GM18870 (cell line): Measurements from ENCODE around the gene ZNG1B.
"Not testable (repeated sequence)": the region's sequence is repeated elsewhere in the genome, so short reads cannot be mapped to it uniquely, and the experiment has no call there.

Experiments used
- ATAC-seq: cut with Tn5 transposase; IDR thresholded peaks from one replicate; pipeline ENCODE4 v1.9.1; 2021; ENCODE audit warnings: moderate library complexity; ENCODE audit not compliant: unreplicated experiment

The ZNG1B gene

GRCh38 chr2:113542529-113542928, 105.0 kb downstream of the ZNG1B start:
- not testable (repeated sequence) for ATAC-seq
